SW480 (cell line): ENCODE data around the gene ANKRD27.

Source experiments
- DNase-seq: peaks from one replicate; pipeline ENCODE4 v3.0.0-alpha.2; 2016; ENCODE audit warnings: low spot score

The ANKRD27 gene

DNA sequence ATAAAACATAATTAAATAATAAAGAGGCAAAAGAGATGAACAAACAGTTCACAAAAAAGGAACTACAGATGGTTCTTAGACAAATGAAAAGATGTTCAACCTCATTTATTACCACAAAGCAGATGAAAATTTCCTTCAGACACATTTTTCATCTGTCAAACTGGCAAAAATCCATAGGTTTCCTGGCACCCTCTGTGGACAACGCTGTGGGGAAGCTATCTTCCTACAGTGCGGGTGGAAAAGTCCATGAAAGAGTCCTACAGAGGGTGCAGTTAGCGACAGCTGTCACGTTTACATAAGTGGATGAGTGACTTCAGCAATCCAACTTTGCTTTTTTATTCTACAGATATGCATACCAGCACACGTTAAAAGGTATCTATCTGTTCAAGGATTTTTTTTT, 124.3 kb downstream of the ANKRD27 start:
- no peak for DNase-seq
